ENCODE measurements around the gene DCAF6.

The DCAF6 gene

DNA sequence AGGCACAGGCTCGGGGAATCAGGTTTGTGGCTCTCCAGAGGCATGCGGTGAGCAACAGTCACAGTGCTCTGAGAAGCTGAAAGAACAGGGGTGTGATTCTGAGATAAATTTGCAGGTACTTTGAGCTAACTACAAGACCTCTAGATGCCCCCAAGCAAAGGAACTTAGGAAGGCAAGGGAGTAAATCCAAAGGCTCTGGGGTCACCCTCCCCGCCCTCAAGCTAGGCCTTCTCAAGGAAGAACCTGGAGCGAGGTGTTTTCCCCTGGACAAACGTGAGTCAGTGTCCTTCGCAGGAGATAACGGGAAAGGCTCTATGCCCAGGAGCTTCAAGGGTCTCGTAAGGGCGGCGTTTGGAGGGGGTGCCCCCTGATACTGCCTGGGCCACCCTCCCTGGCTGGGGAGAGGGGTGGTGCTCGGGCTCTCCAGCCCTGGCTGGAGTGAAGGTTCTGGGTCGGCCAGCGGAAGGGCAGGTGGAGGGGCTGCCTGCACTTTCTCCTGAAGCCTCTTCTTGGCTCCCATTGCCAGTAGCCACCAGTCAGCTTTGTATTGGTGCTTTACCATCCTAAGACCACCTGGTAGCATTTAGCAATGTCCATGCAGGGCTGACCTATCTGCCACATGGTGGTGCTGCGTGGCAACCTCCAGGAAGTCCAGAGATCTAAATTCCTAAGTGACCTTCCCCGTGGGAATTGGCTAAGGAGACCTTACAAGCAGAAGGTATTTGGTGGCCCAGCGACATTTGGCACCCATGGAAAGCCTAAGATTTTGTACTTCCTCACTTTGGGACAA lies 156.3 kb downstream of the DCAF6 start:
- no peak overlapping the region for H3K4me3 ChIP-seq (ENCODE audit: low read depth, low read length)
- DNase-seq (ENCODE audit: low read depth), result no peak

DNA sequence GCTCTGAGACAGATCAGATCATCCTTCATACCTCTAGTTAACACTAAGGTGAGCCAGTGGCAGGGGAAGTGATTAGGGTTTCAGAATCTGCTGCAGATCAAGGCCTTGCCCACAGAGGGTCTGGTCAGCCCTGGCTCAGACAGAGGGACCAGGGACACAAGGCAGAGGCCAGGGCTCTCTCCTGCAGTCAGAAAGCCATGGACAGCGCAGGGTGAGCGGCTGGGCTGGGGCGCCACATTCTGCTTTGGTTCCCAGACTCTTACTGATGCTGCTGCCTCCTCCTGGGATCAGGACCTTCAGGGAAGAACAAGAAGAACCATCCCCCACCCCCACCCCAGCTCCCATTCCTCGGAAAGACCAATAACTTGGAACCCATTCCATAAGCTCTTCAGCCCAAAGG lies 157.1 kb downstream of the DCAF6 start:
- DNase-seq (ENCODE audit: low read depth), result no peak
- H3K4me3 ChIP-seq (ENCODE audit: low read depth, low read length), result no peak overlapping the region

DNA sequence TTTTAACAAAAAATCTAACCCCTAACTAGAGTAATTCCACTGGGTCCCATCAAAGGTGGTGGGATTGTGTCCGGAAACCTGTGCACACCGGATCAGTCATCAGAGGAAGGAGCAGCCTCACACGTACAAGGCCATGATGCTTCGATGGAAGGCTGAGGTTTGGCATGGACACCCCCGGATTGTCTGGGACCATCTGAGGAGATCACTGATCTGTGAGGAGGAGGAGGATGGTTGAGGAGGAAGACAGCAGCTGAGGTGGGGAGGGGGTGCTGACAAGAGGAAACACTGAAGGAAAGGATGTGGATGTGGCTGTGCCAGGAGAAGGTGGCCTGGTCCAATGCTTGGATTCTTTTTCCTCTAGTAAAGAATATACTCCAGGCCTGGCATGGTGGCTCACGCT lies 159.0 kb downstream of the DCAF6 start:
- no peak for DNase-seq (ENCODE audit: low read depth)
- H3K4me3 ChIP-seq (ENCODE audit: low read depth, low read length), result no peak overlapping the region

DNA sequence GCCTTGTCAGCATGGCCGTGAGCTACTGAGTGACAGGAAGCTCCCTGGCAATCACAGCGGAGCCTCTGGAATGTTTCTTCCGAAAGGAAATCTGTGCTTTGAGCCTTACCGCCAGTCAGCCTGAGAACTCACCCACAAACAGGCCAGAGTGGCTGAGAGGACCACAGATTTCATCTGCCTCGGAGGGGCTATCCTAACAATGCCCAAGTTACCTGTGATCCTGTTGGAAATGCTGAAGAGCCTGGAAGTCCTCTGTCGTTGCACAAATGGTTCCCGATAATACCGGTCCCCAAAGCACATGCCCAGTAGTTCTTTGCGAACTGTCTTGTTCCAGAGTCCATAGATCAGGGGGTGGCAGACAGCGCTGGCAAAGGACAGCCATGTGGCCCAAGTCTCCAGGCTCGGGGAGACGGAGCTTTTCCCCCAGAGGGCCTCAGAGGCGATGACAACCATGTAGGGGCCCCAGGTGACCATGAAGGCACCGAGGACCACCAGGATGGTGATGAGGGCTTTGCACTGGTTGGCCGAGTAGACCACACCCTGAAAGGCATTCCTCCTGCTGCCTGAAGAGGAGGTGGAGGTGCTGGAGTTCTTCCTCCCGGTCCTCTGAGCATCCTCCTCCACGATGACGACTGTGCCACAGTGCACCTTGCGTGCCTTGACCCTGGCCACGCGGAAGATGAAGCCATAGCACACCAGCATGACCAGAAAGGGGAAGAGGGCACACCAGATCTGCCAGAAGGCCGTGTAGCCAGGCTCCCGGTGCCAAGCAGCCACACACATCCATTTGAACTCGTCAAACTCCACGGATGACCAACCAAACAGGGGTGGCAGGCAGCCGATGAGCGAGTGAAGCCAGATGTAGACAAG lies 160.0 kb downstream of the DCAF6 start:
- H3K4me3 ChIP-seq (ENCODE audit: low read depth, low read length), result no peak overlapping the region
- DNase-seq (ENCODE audit: low read depth), result no peak

DNA sequence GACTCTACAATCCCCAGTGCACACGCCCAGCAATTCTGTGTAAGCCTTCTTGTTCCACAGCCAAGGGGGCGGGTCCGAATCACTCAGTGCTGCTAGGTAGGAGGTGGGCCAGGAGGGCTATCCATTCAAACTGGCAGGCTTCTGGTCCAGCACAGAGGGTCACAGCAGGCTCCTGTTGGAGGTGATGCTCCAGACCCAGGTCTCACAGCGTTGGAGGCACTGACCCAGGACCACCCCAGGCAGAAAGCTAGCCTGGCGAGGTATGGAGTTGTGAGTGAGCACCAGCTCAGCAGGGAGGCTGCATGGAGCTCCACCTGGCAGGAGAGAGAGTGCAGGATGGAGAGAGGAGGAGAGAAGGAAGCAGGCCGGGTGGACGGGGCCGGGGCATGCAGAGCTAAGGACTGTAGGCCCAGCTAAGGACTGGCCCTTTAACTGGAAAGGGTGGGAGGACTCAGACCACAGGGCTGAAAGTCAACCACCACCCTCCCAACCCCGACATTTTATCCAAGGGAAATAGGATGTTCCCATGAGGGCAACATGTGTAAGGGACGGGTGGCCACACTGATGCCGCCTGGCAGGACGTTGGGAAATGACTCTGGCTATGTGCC lies 161.5 kb downstream of the DCAF6 start:
- H3K4me3 ChIP-seq (ENCODE audit: low read depth, low read length), result no peak overlapping the region
- no peak for DNase-seq (ENCODE audit: low read depth)

DNA sequence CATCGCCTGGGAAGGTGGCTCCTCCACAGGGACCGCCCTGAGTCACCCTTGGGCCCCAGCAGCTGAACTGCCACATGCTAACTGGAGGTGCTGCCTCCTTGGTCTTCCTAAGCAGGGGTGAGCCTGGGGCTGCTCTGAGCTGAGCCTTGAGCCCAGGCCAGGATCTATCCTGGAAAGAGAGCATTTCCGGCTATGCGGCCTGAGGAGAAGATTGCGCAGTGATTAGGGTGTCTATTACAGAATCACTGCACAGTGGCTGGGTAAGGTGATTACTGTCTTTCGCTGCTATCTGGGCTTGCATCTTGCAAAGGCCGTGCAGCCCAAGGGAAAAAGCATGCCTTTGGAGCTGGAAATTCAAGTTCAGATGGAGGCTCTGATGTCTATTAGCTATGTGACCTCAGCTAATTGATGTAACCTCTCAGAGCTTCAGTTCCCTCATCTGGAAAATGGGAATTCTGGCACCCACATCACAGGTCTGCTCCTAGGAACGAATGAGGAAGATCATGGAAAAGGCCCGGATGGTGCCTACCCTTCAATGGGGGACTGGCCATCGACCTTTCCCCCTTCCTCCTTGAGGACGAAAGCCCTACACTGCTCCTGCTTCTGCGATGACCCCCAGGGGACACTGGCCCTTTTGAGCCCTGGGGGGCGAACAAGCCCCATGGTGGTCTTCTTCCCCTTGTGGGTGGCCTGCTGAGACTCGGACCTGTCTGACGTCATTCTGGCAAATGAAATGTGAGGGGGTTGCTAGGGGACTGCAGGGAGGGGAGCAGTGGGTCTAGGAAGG lies 162.2 kb downstream of the DCAF6 start:
- no peak for DNase-seq (ENCODE audit: low read depth)
- no peak overlapping the region for H3K4me3 ChIP-seq (ENCODE audit: low read depth, low read length)

DNA sequence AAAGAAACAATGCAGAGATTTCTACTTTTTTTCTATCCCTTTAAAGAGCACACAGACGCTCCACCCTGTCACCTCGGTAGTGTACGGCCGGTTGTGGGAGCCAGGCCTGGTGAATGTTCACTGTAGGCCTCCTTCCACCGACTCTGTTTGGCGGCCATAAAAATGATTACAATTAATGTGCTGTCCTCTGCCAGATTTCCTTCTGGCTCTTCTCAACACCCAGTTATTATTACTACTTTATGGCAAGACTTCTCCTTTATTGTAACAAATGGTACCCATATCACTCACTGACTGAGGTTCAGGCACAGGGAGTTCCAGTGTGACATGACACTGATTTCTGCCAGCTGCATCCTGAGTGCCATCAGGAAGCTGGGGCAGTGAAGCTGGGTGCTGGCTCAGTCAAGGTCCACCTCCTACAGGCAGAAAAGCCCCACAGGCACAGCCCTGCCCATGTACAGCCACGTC lies 162.9 kb downstream of the DCAF6 start:
- H3K4me3 ChIP-seq (ENCODE audit: low read depth, low read length), result no peak overlapping the region
- no peak for DNase-seq (ENCODE audit: low read depth)

DNA sequence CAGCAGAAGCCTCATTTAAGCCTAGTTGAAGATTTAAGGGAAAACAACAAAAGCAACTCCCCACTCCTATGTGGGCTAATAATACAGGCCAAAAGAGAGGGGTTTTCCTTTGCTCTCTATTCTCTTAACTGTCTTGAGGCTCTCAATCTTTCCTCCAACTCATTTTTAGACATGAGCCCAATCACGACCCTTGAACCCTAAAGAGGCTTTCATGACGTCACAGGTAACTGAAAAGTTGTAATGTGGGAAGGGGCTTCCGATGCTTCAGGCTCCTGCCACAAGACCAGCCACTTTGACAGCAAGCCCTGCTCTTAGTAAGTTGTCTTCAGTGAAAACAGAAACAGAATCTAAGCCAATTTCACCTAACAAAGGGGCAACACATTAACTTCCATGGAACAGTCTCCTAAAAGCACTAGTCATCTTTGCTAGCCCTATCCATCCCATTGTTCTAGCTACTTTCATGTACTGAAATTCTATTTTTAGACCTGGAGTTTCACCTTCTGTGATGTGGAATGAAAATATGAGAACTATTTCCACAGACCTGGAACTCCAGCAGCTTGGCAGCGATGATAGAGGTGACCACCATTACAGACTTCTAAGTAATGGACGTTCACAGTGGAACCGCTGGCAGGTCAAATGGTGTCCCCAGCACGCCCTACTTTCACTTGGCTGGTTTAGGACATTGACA lies 164.0 kb downstream of the DCAF6 start:
- H3K4me3 ChIP-seq (ENCODE audit: low read depth, low read length), result no peak overlapping the region
- no peak for DNase-seq (ENCODE audit: low read depth)

DNA sequence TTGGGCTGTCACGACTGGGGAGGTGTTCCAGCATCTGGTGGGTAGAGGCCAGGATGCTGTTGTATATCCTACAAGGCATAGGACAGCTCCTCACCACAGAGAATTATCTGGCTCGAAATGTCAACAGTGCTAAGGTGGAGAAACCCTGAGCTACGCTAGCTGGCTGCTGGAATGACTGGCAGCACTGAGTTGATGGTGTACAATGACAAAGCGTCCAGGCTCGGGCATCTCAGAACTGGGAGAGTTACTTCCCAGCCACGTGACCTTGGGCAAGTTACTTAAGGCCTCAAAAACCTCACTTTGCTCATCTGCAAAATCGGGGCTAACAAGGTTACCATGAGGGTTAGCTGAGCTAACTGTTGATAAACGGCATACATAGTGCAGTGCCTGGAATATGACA lies 164.9 kb downstream of the DCAF6 start:
- no peak for DNase-seq (ENCODE audit: low read depth)

DNA sequence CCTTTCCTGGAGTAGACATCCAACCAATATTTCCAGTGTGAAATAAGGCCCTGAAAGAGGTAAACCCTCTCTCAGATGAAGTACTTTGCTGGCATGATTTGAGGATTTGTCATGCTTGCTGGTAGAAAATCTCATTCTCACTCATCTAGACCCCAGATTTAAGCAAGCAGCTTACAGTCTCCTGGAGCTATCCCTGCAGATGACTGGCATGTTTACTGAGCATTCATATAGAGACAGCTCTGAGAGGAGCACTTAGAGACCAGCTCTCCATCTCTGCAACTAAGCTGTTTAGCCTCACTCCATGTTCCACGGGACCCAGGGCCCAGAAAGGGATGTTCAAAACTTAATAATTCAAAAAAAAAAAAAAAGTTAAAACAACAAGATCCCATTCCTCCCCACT lies 166.0 kb downstream of the DCAF6 start:
- no peak overlapping the region for H3K4me3 ChIP-seq (ENCODE audit: low read depth, low read length)
- no peak for DNase-seq (ENCODE audit: low read depth)

More for the DNA sequence above, 164.9 kb downstream of the DCAF6 start:
- no peak overlapping the region for H3K4me3 ChIP-seq (ENCODE audit: low read depth, low read length)

DNA sequence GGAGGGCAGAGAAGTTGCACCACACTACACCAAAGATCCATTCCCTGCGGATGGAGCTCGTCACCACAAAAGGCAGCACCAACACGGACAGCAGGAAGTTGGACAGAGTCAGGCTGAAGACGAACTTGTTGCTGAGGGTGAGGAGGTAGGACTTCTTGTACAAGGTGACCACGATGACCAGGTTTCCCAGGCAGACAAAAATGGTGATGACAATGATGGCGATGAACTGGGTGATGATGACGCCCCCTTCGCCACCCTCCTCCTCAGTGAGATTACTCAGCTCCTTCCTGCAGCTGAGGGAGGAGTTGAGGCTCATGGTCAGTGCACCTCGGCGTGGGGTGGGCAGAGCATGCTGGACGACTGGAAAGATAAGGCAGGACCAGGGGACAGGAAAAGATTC lies 168.1 kb downstream of the DCAF6 start:
- H3K4me3 ChIP-seq (ENCODE audit: low read depth, low read length), result no peak overlapping the region
- no peak for DNase-seq (ENCODE audit: low read depth)

DNA sequence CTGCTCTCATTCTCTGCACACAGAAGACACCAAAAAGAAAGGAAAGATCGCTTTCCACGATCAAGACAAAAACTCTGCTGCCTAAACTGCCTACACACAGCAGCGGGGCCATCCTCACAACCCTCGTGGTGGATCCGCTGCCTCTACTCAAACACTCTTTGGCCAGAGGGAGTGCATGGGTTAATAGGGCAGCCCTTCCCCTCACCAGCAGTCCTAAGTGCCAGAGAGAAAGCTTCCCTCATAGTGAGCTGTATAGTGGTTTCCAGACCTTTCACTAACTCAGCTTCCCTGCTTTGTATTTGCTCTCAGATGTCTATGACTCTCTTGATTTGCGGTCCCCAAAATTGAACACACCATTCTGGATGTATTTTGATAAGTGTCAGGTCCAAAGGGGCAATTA lies 169.4 kb downstream of the DCAF6 start:
- DNase-seq (ENCODE audit: low read depth), result no peak
- no peak overlapping the region for H3K4me3 ChIP-seq (ENCODE audit: low read depth, low read length)

DNA sequence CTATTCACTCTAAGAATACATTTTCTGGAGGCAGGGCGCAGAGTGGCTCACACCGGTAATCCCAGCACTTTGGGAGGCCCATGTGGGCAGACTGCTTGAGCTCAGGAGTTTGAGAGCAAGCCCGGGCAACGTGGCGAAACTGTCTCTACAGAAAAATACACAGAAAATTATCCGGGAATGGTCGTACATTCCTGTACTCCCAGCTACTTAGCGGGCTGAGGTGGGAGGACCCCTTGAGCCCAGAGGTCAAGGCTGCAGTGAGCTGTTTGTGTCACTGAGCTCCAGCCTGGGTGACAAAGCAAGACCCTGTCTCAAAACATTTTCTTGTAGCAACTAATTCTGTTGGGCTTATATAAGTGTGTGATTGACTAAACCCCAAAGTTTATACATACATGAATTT lies 169.8 kb downstream of the DCAF6 start:
- no peak for DNase-seq (ENCODE audit: low read depth)
- H3K4me3 ChIP-seq (ENCODE audit: low read depth, low read length), result no peak overlapping the region

DNA sequence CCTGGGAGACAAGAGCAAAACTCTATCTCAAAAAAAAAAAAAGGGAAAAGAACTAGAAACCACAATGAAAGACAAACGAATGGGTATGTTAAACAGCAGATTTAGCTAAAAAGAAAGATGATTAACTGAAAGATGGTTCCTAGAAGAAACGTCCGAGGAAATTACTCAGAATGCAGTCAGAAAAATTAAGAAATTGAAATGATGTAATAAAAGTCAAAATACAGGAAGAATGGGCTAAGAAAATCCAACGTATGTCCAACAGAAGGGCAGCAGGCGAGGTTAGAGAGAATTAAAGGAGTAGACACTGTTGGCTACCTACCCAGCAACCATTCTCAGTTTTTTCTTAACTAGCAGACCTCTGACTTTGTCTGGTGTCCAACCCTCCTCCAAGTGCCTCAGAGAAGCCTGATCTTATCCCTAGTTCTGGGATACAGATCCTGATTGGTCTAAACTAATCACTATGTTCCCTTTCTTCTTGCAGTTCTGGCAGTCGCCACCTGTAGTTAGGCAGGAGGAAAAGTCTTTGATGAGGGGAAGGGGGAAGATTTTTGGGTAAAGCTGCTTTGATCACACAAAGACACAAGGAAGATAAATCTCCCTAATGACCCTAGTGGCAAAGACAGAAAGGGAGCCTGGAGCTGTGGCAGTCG lies 174.5 kb downstream of the DCAF6 start:
- no peak overlapping the region for H3K4me3 ChIP-seq (ENCODE audit: low read depth, low read length)
- DNase-seq (ENCODE audit: low read depth), result no peak

DNA sequence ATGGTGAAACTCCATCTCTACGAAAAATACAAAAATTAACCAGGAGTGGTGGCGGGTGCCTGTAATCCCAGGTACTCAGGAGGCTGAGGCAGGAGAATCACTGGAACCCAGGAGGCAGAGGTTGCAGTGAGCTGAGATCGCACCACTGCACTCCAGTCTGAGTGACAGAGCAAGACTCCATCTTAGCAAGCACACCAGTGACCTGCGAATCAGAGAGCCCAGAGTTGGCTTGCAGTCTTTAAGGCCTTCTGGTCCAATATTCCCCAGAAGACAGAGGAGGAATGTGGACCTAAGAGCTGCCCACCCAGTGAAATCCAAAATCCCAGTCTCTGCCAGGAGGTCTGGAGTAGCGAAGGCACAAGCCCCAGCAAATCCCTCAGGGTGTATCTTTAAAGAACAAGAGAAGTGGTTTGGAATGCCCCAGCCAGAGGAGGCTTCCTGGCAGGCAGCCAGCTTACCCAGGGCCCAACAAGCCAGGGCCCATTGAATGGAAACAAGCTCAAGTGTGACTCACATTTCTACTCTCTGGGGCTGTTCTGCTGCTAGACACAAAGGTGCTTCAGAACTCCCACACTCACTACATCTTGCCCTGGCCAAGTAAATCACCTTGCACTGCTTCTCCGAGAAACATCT lies 176.3 kb downstream of the DCAF6 start:
- DNase-seq (ENCODE audit: low read depth), result peak; percentile 55

DNA sequence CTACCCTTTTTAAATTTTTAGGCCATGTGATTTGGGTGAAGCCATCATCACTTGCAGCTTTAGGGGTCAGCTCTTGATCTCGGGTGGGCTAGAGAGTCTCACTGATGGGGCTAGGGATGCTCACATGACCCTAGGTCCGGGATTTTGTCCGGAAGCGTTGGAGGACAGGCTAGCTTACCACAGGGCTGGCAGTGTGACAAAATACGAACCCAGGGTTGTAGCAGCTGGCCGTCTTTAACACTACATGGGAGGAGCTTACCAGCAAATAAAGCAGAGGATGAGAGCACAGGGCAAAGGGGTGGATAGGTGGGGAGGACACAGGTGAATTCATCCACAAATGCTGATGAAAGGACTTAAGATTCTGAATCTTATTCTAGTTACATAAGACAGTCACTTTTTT lies 178.4 kb downstream of the DCAF6 start:
- DNase-seq (ENCODE audit: low read depth), result no peak
- no peak overlapping the region for H3K4me3 ChIP-seq (ENCODE audit: low read depth, low read length)

More for the DNA sequence above, 176.3 kb downstream of the DCAF6 start:
- no peak overlapping the region for H3K4me3 ChIP-seq (ENCODE audit: low read depth, low read length)

DNA sequence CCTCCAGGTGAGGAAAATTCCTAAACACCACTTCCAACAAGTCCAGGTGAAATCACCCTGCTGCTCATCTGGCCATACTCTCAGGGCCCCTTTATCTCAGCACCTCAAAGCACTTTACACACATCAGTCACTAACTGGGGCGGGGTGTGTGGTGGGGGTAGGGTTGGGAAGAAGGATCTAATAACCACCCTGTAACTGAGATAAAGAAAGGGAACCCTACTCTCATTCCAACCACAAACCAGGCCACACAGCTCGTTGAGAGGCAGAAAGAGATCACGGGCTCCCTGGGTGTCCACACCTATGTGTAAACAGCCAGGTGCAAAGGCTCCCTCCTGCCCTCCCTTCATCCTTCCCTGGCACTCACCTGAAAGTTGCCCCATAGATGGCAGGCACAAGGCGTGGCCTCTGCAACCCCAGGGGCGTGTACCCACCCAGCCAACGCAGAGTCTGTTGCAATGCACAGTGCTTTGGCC lies 179.9 kb downstream of the DCAF6 start:
- H3K4me3 ChIP-seq (ENCODE audit: low read depth, low read length), result no peak overlapping the region
- no peak for DNase-seq (ENCODE audit: low read depth)

DNA sequence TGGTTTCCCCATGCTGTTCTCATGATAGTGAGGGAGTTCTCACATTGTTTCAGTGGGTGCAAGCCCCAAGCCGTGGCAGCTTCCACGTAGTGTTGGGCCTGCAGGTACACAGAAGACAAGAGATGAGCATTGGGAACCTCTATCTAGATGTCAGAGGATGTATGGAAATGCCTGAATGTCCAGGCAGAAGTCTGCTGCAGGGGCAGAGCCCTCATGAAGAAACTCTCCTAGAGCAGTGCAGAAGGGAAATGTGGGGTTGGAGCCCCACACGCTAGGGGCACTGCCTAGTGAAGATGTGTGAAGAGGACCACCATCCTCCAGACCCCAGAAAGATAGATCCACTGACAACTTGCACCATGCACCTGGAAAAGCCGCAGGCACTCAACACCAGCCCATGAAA lies 183.3 kb downstream of the DCAF6 start:
- DNase-seq (ENCODE audit: low read depth), result no peak

More for the DNA sequence above, 183.3 kb downstream of the DCAF6 start:
- H3K4me3 ChIP-seq (ENCODE audit: low read depth, low read length), result no peak overlapping the region
